ENCODE data around the gene GEN1.

- no peak for TF ChIP-seq POLR2A (IDR thresholded peaks at IDR 0.05; ENCODE audit: low read depth, low read length)
- no peak for TF ChIP-seq FOS (IDR thresholded peaks at IDR 0.05; ENCODE audit: low read depth, low read length)
- TF ChIP-seq, protein P1, sequence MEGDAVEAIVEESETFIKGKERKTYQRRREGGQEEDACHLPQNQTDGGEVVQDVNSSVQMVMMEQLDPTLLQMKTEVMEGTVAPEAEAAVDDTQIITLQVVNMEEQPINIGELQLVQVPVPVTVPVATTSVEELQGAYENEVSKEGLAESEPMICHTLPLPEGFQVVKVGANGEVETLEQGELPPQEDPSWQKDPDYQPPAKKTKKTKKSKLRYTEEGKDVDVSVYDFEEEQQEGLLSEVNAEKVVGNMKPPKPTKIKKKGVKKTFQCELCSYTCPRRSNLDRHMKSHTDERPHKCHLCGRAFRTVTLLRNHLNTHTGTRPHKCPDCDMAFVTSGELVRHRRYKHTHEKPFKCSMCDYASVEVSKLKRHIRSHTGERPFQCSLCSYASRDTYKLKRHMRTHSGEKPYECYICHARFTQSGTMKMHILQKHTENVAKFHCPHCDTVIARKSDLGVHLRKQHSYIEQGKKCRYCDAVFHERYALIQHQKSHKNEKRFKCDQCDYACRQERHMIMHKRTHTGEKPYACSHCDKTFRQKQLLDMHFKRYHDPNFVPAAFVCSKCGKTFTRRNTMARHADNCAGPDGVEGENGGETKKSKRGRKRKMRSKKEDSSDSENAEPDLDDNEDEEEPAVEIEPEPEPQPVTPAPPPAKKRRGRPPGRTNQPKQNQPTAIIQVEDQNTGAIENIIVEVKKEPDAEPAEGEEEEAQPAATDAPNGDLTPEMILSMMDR (conservative IDR thresholded peaks at IDR 0.05; ENCODE audit: low read depth, low read length), result no peak
- no peak for TF ChIP-seq ELK1 (IDR thresholded peaks at IDR 0.05; ENCODE audit: borderline replicate concordance, low read depth, low read length)
- TF ChIP-seq MAFK (IDR thresholded peaks at IDR 0.05; ENCODE audit: low read depth, low read length), result no peak
- TF ChIP-seq BHLHE40 (IDR thresholded peaks at IDR 0.05; ENCODE audit: low read depth, low read length), result no peak
- no peak for TF ChIP-seq USF2 (IDR thresholded peaks at IDR 0.05; ENCODE audit: low read depth, low read length)
- no peak for TF ChIP-seq RCOR1 (IDR thresholded peaks at IDR 0.05; ENCODE audit: insufficient replicate concordance, low read length)
Observed at GRCh38 chr2:17710547-17711248, 43.2 kb upstream of the GEN1 start.
